Measurements from ENCODE around the gene CCNT1. TPM values are rescaled to one million over a fixed set of nuclear protein-coding genes. Genes with fewer than 3 reads are reported as not detected.
"Not testable (repeated sequence)": the region's sequence is repeated elsewhere in the genome, so short reads cannot be mapped to it uniquely, and the experiment has no call there.

CCNT1 gene
- total RNA-seq, 1 experiment from 2014 or later: 25.7 TPM

- no peak for DNase-seq (ENCODE audit: low read depth)
Measured at GRCh38 chr12:48691826-48692487, 24.6 kb downstream of the CCNT1 start.

DNA sequence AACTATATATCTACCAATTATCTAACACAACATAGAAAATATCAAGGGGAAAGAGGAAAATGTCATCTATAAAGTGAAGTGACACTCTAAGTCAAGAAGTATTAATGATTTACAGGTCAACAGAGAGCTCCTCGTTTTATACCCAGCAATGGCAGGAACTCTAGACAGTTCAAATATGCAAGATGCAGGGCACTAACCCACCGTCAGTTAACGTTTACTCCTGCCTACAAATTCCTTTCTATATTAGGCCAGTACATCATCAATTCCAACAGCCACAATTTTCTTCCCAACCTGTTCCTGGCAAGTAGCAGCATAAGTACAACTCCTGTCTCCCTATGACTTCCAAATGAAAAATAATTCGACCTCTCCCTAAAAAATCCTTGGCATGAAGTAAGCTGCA, 25.5 kb downstream of the CCNT1 start:
- DNase-seq (ENCODE audit: low read depth): no peak

GRCh38 chr12:48690436-48690835, 26.1 kb downstream of the CCNT1 start:
- no peak for DNase-seq (ENCODE audit: low read depth)

- DNase-seq (ENCODE audit: low read depth): no peak
Measured at GRCh38 chr12:48688836-48689235, 27.7 kb downstream of the CCNT1 start.

DNA sequence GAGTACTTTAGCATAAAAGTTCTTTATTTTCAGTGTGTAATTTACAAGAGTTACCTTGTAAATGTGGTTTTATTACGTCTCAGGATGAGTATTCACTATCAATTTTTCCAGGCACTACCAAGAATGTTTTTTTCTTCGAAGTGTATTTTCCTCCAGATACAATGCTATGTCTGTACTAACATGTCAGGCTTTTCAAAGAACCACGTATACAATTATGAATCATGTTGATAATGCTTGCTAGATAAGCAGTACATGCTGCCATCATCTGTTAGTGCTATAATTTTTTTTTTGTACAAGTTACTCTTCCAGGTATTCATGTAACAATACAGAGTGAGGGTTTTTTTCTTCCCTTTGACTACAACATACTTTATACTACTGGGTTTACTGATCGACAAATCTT, 28.9 kb downstream of the CCNT1 start:
- no peak for DNase-seq (ENCODE audit: low read depth)

DNA sequence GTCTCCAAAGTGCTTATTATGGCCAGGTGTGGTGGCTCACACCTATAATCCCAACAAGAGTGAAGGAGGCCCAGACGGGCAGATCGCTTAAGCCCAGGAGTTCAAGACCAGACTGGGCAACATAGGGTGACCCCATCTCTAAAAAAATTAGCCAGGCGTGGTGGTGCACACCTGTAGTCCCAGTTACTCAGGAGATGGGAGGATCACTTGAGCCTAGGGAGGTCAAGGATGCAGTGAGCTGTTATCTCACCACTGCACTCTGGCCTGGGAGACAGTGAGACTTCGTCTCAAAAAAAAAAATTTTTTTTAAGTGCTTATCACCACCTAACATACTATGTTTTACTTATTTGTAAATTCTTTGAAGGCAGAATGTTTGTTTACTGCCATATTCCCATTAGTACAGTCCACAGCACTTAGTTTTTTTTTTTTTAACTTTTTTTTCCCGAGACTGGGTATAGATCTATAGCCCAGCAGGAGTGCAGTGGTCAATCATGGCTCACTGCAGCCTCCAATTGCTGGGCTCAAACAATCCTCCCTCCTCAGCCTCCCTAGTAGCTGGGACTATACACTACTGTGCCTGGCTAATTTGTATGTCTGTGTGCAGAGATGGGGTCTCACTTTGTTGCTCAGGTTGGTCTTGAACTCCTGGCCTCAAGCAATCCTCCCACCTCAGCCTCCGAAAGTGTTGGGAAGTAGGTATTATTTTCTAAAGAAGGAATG, 29.7 kb downstream of the CCNT1 start:
- DNase-seq (ENCODE audit: low read depth): no peak

DNA sequence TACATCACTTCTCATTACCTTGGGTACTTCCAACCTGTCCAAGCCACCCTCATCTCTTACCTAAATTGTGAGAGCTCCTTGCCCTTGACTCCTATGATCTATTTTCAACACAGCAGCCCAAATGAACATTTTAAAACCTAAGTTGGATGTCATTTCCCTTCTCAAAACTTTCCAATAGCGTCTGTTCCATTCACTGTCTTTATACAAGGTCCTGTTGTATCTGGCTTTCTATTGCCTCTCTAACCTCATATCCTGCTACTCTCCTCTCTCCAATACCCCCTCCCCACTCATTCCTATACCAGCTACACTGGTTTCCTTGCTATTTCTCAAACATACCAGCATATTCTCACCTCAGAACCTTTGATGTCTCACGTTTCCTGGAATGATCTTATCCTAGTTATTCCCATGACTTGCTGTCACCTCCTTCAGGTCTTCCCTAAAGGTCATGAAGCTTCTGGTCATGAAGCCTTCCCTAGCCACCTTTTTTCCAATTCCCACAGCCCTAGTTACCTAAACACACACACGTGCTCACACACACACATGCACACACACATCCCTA, 30.4 kb downstream of the CCNT1 start:
- DNase-seq (ENCODE audit: low read depth): no peak

- DNase-seq (ENCODE audit: low read depth): no peak
Measured at GRCh38 chr12:48683534-48683933, 33.0 kb downstream of the CCNT1 start.

DNA sequence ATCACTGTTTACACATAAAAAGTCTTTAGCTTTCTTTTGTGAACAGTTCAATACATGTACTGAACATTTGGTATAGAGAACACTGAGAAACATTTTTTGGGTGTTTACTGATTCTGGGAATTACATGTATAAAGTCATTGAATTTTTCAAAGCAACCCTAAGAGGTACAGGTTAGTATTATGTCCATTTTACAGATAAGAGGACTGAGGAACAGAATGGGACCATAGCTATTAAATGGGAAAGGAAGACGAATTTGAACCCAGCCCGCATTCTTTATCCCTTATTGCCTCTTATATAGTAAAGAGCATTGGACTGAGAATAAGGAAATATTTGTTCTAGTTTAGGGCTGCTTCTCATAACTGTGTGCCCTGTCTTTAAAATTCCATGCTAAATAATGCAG, 33.6 kb downstream of the CCNT1 start:
- DNase-seq (ENCODE audit: low read depth): no peak

- DNase-seq (ENCODE audit: low read depth): not testable (repeated sequence)
Measured at GRCh38 chr12:48682533-48682905, 34.0 kb downstream of the CCNT1 start.

DNA sequence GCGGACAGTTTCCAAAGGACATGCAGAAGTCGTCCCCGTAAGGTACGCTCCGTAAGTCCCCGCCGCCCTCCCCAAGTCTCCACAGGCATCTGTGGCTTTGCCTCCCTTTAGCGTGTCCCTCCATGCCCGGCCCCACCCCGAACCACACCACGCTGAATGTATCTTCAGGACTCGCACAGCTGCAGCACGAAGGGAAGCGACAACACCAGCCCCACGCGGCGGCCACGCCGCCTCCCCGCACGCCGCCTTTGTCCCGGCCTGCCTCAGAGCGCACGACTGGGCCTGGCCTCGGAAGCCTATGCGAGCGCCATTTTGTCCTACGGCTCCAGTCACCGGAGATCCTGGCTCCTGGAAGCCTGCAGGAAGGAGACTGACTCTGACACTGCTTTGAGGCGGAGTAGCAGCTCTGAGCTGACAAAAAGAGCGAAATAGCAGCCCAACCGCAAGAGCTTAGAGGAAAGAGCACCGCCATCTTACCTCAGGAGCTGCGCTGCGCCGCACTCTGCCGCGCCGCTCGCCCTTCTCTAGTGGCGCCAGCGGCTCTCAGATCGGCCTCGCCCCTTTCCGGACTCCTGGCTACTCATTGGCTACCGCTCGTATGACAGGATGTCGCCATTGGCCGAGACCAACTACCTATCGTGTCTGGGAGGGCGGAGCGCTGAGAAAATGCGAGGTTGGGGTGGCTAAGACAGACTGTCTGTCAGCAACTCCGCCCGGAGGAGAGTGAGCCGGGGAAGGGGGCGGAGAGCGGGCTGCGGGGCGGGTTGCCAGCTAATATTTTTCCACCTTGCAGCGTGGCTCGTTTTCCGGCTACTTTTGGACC, 34.6 kb downstream of the CCNT1 start, which contains the start of gene KANSL2:
KANSL2 (minus strand) TSS at position 529 of the 823 bp plus-strand sequence. CDS start 606 bp downstream, outside the sequence.
- peak; percentile 99 for DNase-seq (ENCODE audit: low read depth)

DNA sequence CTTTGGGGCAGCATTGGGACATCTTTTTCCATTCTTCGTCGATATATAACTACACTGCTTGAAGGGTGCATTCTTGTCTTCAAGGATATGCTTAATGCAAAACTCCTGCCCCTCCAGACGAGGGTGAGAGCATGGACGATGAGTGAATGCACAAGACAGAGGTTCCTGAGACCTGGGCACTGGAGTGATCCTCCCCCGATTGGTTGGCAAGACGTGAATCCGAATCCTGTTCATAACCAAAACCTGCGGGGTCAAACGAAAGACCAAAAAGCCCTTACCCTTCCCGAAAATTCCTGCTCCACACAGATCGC, 35.2 kb downstream of the CCNT1 start:
- DNase-seq (ENCODE audit: low read depth): no peak

DNA sequence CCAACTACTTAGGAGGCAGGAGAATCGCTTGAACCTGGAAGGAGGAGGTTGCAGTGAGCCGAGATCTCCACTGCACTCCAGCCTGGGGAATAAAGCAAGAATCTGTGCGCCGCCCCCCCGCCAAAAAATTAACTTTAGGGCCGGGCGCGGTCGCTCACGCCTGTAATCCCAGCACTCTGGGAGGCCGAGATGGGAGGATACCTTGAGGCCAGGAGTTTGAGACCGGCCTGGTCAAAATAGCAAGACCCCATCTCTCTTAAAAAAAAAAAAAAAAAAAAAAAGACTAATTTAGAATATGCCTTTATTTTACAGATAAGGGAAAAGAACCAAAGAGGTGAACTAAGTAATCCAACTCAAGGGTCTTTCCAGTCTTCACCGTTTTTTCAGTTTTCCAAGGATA, 35.6 kb downstream of the CCNT1 start:
- DNase-seq (ENCODE audit: low read depth): no peak

DNA sequence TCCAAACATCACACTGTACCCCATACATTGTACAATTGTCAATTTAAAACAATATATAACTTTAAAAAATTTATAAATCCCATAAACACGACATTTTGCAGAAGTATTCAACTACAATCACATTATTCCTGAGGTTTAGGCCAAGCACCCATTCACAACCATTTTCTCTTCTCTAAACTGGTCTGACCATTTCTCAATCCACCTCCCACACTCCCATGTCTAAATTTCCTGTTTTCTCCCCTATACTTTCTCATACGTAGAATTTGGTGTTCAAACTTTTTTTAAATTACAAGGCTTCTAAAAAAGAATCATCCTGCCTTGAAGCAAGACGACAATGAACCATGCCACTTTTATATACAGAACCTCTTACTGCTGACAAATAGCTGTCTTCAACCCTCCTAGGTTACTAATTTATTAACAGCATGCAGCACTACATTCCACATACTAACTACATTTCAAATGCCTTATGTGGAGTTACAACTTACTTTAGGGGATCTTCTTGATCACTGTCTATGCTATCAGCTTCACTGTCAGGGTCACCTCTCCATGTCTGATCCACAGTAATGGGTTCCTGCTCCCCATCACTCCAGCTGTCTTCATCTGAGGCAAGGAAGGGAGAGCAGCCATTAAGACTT, 37.8 kb downstream of the CCNT1 start:
- DNase-seq (ENCODE audit: low read depth): no peak

DNA sequence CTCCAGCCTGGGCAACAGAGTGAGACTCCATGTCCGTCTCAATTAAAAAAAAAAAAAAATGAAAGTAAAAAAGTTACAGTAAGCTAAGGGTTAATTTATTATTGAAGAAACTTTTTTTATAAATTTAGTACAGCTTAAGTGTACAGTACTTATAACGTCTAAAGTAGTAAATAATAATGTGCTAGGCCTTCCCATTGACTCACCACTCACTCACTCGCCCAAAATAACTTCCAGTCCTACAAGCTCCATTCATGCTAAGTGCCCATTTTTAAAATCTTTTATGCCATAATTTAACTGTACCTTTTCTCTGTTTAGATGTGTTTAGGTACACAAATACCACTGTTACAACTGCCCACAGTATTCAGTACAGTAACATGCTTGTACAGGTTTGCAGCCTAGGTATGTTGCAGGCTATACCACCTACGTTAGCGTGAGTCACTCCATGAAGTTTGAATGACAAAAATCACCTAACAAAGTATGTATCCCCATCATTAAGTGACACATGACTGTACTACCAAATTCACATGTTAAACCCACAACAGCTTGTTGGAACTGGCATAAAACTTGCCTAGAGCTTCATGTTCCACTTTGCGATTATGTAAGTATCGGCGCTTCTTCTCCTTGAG, 45.2 kb downstream of the CCNT1 start:
- no peak for DNase-seq (ENCODE audit: low read depth)

- DNase-seq (ENCODE audit: low read depth): no peak
Measured at GRCh38 chr12:48668996-48669395, 47.5 kb downstream of the CCNT1 start.

- DNase-seq (ENCODE audit: low read depth): no peak
Measured at GRCh38 chr12:48659863-48660262, 56.6 kb downstream of the CCNT1 start.

- DNase-seq (ENCODE audit: low read depth): no peak
Measured at GRCh38 chr12:48651681-48652080, 64.8 kb downstream of the CCNT1 start.

- not testable (repeated sequence) for DNase-seq (ENCODE audit: low read depth)
Measured at GRCh38 chr12:48645354-48645753, 71.2 kb downstream of the CCNT1 start.

DNA sequence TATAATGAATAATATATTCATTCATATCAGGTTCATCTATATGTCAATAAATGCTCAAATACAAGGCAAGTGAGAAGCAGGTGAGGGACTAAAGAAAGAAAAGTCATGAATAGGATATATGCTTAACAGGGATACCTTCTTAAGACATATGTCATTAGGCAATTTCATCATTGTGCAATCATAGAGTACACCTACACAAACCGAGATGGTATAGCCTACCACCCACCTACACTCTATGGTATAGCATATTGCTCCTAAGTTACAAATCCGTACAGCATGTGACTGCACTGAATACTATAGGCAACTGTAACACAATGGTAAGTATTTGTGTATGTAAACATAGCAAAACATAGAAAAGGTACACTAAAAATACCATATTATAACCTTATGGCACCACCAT, 73.5 kb downstream of the CCNT1 start:
- DNase-seq (ENCODE audit: low read depth): no peak

DNA sequence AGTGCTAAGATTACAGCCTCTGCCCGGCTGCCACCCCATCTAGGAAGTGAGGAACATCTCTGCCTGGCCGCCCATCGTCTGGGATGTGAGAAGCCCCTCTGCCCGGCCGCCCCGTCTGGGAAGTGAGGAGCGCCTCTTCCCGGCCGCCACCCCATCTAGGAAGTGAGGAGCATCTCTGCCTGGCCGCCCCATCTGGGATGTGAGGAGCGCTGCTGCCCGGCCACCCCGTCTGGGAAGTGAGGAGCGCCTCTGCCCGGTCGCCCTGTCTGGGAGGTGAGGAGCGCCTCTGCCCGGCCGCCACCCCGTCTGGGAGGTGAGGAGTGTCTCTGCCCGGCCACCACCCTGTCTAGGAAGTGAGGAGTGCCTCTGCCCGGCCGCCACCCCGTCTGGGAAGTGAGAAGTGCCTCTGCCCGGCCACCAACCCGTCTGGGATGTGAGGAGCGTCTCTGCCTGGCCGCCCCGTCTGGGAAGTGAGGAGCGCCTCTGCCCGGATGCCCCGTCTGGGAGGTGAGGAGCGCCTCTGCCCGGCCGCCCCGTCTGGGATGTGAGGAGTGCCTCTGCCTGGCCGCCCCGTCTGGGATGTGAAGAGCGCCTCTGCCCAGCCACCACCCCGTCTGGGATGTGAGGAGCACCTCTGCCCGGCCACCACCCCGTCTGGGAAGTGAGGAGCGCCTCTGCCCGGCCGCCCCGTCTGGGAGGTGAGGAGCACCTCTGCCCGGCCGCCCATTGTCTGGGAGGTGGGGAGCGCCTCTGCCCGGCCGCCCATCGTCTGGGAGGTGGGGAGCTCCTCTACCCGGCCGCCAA, 74.6 kb downstream of the CCNT1 start:
- not testable (repeated sequence) for DNase-seq (ENCODE audit: low read depth)

All from Daoy (cell line).